Mononuclear cell (primary cell): ENCODE measurements around the gene TRMT61B. TPM values are rescaled to one million over a fixed set of nuclear protein-coding genes. Genes with fewer than 3 reads are reported as not detected.
A peak's percentile ranks its signal among the peaks of the same experiment; 100 is the strongest.

Experiments used
- H3K27me3 ChIP-seq: 2 replicates; pipeline ENCODE4 v1.6.0; 2011; ENCODE audit warnings: low read length, control low read depth; ENCODE audit not compliant: insufficient read depth
- H3K4me1 ChIP-seq: 2 replicates; pipeline ENCODE4 v1.5.1; 2011; ENCODE audit warnings: mild to moderate bottlenecking, low read length, control low read depth; ENCODE audit not compliant: insufficient read depth
- H3K4me3 ChIP-seq: 2 replicates; pipeline ENCODE4 v1.5.1; 2011; ENCODE audit warnings: mild to moderate bottlenecking, low read length, moderate library complexity
- H3K9me3 ChIP-seq: 2 replicates; pipeline ENCODE4 v1.5.1; 2011; ENCODE audit warnings: low read depth, mild to moderate bottlenecking, control low read depth, low read length
- total RNA-seq: library from RNA; depleted of rRNA; stranded (reverse); fragments of >200 nt; gene quantifications from one replicate; pipeline ENCODE4 v1.2.3, GENCODE V29; 2012

The TRMT61B gene
- total RNA-seq, 1 donor = 13.7 TPM

DNA sequence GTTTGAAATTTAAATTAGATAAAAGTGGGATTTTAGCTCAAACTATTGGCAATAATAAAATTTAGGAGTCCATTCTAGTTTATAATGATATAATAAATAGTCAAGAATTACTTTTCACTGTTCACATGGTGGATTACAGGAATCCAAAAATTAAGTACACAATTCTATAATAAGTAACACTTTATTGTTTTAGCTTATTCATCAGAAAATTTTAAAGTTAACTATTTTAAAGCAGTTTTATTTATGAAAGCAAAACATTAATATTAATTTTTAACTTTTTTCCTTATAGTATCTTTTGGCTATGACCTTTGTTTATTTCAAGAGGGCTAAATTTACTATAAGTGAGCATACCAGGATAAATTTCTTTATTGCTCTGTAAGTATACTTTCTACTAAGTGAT, 48.1 kb downstream of the TRMT61B start:
- Histone ChIP-seq H3K27me3 (no peaks in the 10 kb centered on the region), H3K9me3 (no peaks in the 10 kb centered on the region), H3K4me3 (no peak overlapping the region), H3K4me1 (peaks cover 3% of the 10 kb centered on the region)

DNA sequence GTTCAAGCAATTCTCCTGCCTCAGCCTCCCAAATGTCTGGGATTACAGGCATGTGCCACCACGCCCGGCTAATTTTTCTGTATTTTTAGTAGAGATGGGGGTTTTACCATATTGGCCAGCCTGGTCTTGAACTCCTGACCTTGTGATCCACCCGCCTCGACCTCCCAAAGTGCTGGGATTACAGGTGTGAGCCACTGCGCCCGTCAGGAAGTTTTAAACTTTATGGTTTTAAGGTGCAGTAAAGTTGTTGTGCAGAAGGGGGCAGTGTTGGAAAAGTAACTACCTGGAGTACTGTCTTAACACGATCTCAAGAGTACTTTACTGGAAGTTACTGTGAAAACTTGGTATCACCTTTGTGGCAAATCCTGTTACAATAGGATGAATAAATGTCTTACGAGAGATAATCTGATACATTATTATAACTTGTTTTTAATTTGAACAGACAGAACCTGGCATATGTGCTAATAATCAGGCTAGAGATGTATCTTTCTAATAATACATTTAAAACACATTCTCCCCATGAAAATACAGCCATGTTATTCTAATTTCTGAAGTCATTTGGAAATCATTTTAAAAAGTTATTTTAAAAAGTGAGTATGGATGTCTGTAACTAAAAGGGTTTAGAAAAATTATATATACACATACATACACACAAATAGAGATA, 48.7 kb downstream of the TRMT61B start:
- H3K4me3 ChIP-seq = no peak overlapping the region
- H3K27me3 ChIP-seq = no peaks in the 10 kb centered on the region

GRCh38 chr2:28818053-28818452, 52.1 kb downstream of the TRMT61B start:
- Histone ChIP-seq H3K27me3 (no peaks in the 10 kb centered on the region), H3K4me1 (peaks cover 3% of the 10 kb centered on the region), H3K9me3 (no peaks in the 10 kb centered on the region), H3K4me3 (no peak overlapping the region)

More for the DNA sequence above, 48.7 kb downstream of the TRMT61B start:
- Histone ChIP-seq H3K9me3 (no peaks in the 10 kb centered on the region), H3K4me1 (peaks cover 3% of the 10 kb centered on the region)

DNA sequence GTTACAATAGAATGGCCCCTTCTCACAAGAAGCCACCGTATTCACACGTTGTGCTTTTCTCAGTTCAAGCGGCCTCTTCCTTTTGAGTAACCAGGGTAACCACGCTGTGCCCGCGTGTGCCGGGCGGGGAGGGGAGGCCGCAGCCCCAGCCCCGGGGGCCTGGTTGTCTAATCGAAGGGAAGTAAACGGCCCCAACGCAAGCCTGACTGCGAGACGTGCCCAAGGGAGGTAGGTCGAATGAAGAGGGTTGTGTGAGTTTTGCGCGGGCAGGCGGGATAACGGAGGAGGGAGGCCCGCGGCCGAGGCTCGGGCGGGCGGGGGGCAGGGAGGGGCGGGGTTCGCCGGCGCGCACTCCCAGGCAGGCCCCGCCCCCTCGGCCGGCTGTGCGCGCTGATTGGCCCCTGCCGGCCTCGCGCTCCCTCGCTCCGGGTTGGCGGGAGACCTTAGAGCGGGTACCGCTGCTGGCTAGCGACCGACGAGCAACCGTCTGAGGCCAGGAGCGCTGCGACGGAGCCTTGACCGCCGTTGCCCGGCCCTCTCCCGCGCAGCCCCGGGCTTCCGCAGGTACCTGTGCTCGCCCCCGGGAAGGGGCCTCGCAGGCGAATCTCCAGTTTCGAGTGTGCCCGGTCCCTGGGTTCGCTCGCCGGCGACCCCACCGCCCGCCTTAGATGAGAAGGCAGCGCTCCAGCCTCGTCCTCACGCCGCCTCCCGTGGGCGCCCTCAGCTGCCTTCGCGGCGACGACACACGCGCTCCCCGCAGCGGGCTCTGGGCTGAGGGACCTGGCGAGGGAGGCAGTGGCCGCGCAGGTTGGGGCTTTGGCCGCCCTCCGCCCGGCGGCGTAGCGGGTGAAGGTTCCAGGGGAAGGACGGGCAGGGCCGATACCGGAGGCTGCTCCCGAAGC, 59.5 kb downstream of the TRMT61B start, which contains the start of gene SPDYA:
Gene SPDYA, plus strand, starts transcription at position 451 of the 902 bp plus-strand sequence. CDS start 5,181 bp downstream, outside the sequence.
- H3K9me3 ChIP-seq = no peaks in the 10 kb centered on the region
- peak within 1 kb of the TSS; percentile 37 for H3K4me3 ChIP-seq
- peaks cover 20% of the 10 kb centered on the region for H3K4me1 ChIP-seq
- H3K27me3 ChIP-seq = no peaks in the 10 kb centered on the region

- Histone ChIP-seq H3K4me1 (peaks cover 20% of the 10 kb centered on the region), H3K9me3 (no peaks in the 10 kb centered on the region), H3K4me3 (no peak overlapping the region), H3K27me3 (no peaks in the 10 kb centered on the region)
Observed at GRCh38 chr2:28809927-28810326, 60.2 kb downstream of the TRMT61B start.

- no peaks in the 10 kb centered on the region for H3K27me3 ChIP-seq
- no peak overlapping the region for H3K4me3 ChIP-seq
- H3K4me1 ChIP-seq = no peaks in the 10 kb centered on the region
- no peaks in the 10 kb centered on the region for H3K9me3 ChIP-seq
Observed at GRCh38 chr2:28802975-28803429, 67.1 kb downstream of the TRMT61B start.

GRCh38 chr2:28801726-28802125, 68.4 kb downstream of the TRMT61B start:
- Histone ChIP-seq H3K4me3 (no peak overlapping the region), H3K27me3 (no peaks in the 10 kb centered on the region), H3K4me1 (no peaks in the 10 kb centered on the region), H3K9me3 (no peaks in the 10 kb centered on the region)

Other genes with a start within 250 kb of the TRMT61B start
- gene PPP1CB, start 118.5 kb downstream of the TRMT61B start, total RNA-seq = 300 TPM
- 12.4 TPM for gene SPDYA, start 59.5 kb downstream of the TRMT61B start, total RNA-seq
- gene WDR43, start 24.4 kb upstream of the TRMT61B start, total RNA-seq = 138 TPM
- 0.73 TPM for gene TOGARAM2, start 111.0 kb upstream of the TRMT61B start, total RNA-seq
- gene PCARE, start 204.2 kb upstream of the TRMT61B start, total RNA-seq = under 0.01 TPM
- gene CLIP4, start 245.1 kb upstream of the TRMT61B start, total RNA-seq = 71.7 TPM